Right forelimb (tissue), 1 donor: Measurements from ENCODE around the gene PLPPR4.

ENCODE experiments used
- DNase-seq: peaks from one replicate; pipeline ENCODE4 v3.0.0-alpha.2; 2018

PLPPR4 gene

GRCh38 chr1:99352821-99353220 is 88.5 kb downstream of the PLPPR4 start:
- DNase-seq = no peak

- DNase-seq = no peak
These were observed 94.5 kb downstream of the PLPPR4 start for GRCh38 chr1:99358770-99359169.
